ENCODE results near the gene FALEC. TPM values are rescaled to one million over a fixed set of nuclear protein-coding genes. Genes with fewer than 3 reads are reported as not detected.

FALEC gene
- total RNA-seq, 2 experiments from 2014 or later: not detected

DNA sequence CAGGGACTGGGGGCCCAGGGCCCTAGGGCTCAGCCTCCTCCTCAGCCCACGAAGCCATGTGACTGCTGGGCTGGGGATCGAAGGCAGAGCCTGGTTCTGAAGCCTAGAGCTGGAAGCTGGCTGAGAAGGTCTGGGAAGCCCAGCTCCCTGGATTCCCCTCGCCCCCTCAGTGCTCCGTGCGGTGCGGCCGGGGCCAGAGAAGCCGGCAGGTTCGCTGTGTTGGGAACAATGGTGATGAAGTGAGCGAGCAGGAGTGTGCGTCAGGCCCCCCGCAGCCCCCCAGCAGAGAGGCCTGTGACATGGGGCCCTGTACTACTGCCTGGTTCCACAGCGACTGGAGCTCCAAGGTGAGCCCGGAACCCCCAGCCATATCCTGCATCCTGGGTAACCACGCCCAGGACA, 42.8 kb downstream of the FALEC start:
- H3K27me3 Mint-ChIP-seq: no peaks in the 10 kb centered on the region
- no peaks in the 10 kb centered on the region for H3K9me3 Mint-ChIP-seq
- H3K36me3 Mint-ChIP-seq (ENCODE audit: low read depth): no peaks in the 10 kb centered on the region
- intact Hi-C loops (cut with micrococcal nuclease): no loop called here
- no peak for ATAC-seq
- peaks cover 20% of the 10 kb centered on the region for H3K4me1 Mint-ChIP-seq (ENCODE audit: low read depth)
- TF ChIP-seq, protein P1, sequence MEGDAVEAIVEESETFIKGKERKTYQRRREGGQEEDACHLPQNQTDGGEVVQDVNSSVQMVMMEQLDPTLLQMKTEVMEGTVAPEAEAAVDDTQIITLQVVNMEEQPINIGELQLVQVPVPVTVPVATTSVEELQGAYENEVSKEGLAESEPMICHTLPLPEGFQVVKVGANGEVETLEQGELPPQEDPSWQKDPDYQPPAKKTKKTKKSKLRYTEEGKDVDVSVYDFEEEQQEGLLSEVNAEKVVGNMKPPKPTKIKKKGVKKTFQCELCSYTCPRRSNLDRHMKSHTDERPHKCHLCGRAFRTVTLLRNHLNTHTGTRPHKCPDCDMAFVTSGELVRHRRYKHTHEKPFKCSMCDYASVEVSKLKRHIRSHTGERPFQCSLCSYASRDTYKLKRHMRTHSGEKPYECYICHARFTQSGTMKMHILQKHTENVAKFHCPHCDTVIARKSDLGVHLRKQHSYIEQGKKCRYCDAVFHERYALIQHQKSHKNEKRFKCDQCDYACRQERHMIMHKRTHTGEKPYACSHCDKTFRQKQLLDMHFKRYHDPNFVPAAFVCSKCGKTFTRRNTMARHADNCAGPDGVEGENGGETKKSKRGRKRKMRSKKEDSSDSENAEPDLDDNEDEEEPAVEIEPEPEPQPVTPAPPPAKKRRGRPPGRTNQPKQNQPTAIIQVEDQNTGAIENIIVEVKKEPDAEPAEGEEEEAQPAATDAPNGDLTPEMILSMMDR (IDR thresholded peaks at IDR 0.05): no peak
- no peak overlapping the region for H3K4me3 Mint-ChIP-seq
- ChIA-PET POLR2A (interaction anchor here (15.7 to 24.5 kb wide), 2 partner anchors 18 to 58 kb away, joined by 542 to 678 read pairs; partner anchors contain the start of genes ENSA and MCL1), CTCF (interaction anchor here (0.8 to 11.2 kb wide), 8 partner anchors 8 to 448 kb away, joined by 3 to 324 read pairs (median 10); partner anchors contain the start of genes ADAMTSL4, ENSA, MCL1 and MINDY1)
- no peak for DNase-seq
- no peak overlapping the region for H3K27ac Mint-ChIP-seq

DNA sequence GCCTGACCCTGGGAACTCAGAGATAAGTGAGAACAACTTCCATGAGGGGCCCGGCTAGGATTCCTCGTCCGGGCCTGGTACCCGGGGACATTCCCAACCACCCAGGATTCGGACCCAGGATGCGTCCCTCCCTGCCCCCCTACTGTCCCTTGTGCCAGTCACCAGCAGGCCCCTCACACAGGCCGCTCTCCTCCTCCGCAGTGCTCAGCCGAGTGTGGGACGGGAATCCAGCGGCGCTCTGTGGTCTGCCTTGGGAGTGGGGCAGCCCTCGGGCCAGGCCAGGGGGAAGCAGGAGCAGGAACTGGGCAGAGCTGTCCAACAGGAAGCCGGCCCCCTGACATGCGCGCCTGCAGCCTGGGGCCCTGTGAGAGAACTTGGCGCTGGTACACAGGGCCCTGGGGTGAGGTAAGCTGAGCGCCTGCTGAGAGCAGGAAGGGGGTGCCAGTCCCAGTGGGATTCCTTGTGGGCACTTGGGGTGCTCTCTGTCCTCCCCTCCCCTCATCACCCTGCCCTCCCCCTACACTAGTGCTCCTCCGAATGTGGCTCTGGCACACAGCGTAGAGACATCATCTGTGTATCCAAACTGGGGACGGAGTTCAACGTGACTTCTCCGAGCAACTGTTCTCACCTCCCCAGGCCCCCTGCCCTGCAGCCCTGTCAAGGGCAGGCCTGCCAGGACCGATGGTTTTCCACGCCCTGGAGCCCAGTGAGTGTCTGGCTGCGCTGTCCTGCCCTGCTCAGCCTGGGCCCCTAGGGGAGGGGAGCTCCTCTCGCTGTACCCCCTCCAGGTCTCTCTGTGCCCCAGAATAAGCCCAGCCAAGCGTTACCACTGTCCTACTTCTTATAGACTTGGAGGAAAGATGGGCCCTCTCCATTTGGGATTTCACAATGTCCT, 43.5 kb downstream of the FALEC start:
- ChIA-PET POLR2A (interaction anchor here (0.6 to 24.5 kb wide), 4 partner anchors 7 to 57 kb away, joined by 4 to 678 read pairs (median 274); partner anchors contain the start of genes ADAMTSL4, ENSA and MCL1), CTCF (interaction anchor here (0.6 to 11.2 kb wide), 19 partner anchors 9 to 447 kb away, joined by 3 to 324 read pairs (median 8); partner anchors contain the start of genes ADAMTSL4, CA14, ENSA and FALEC)
- no peak for DNase-seq
- Mint-ChIP-seq H3K36me3 (ENCODE audit: low read depth) (no peaks in the 10 kb centered on the region), H3K4me3 (no peak overlapping the region), H3K27ac (no peak overlapping the region), H3K4me1 (ENCODE audit: low read depth) (peaks cover 27% of the 10 kb centered on the region), H3K9me3 (no peaks in the 10 kb centered on the region), H3K27me3 (no peaks in the 10 kb centered on the region)
- no peak for ATAC-seq
- intact Hi-C loops (cut with micrococcal nuclease): no loop called here
- TF ChIP-seq, protein P1 (IDR thresholded peaks at IDR 0.05): no peak

DNA sequence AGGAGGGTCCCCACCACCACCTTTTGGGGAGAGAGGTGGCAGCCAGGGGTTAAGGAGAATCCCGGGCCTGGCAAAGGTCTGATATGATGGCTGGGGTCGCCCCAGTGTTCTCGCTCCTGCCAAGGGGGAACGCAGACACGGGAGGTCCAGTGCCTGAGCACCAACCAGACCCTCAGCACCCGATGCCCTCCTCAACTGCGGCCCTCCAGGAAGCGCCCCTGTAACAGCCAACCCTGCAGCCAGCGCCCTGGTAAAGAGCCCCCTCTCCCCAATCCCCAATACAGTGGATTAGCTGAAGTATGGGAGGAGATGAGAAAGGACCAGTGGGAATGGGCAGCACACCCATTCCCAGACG, 44.1 kb downstream of the FALEC start:
- POLR2A ChIA-PET: interaction anchor here (0.6 to 24.5 kb wide), 4 partner anchors 8 to 56 kb away, joined by 4 to 678 read pairs (median 274); partner anchors contain the start of genes ADAMTSL4, ENSA and MCL1
- CTCF ChIA-PET: interaction anchor here (0.6 to 11.2 kb wide), 20 partner anchors 9 to 447 kb away, joined by 3 to 324 read pairs (median 8); partner anchors contain the start of genes ADAMTSL4, CA14, ENSA and FALEC
- no peaks in the 10 kb centered on the region for H3K36me3 Mint-ChIP-seq (ENCODE audit: low read depth)
- TF ChIP-seq, protein P1 (IDR thresholded peaks at IDR 0.05): no peak
- H3K9me3 Mint-ChIP-seq: no peaks in the 10 kb centered on the region
- intact Hi-C loops (cut with micrococcal nuclease): loop anchor here (10.0 kb wide), 1 partner anchor 135 kb away; the partner anchor contains the start of gene GOLPH3L
- DNase-seq: no peak
- no peak overlapping the region for H3K4me3 Mint-ChIP-seq
- no peaks in the 10 kb centered on the region for H3K27me3 Mint-ChIP-seq
- peaks cover 32% of the 10 kb centered on the region for H3K4me1 Mint-ChIP-seq (ENCODE audit: low read depth)
- no peak for ATAC-seq
- H3K27ac Mint-ChIP-seq: no peak overlapping the region

DNA sequence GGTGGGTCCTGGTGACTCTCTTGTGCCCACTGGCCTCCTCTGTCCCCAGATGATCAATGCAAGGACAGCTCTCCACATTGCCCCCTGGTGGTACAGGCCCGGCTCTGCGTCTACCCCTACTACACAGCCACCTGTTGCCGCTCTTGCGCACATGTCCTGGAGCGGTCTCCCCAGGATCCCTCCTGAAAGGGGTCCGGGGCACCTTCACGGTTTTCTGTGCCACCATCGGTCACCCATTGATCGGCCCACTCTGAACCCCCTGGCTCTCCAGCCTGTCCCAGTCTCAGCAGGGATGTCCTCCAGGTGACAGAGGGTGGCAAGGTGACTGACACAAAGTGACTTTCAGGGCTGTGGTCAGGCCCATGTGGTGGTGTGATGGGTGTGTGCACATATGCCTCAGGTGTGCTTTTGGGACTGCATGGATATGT, 44.5 kb downstream of the FALEC start:
- peaks cover 2% of the 10 kb centered on the region for H3K36me3 Mint-ChIP-seq (ENCODE audit: low read depth)
- CTCF ChIA-PET: interaction anchor here (0.6 to 11.2 kb wide), 32 partner anchors 10 to 446 kb away, joined by 3 to 324 read pairs (median 4); partner anchors contain the start of genes ADAMTSL4, CA14, CTSS and ENSA
- H3K4me1 Mint-ChIP-seq (ENCODE audit: low read depth): peaks cover 36% of the 10 kb centered on the region
- intact Hi-C loops (cut with micrococcal nuclease): loop anchor here (10.0 kb wide), 1 partner anchor 135 kb away; the partner anchor contains the start of gene GOLPH3L
- H3K27ac Mint-ChIP-seq: peak overlapping the region; percentile 99
- ATAC-seq (peak; percentile 21), DNase-seq (peak; percentile 87)
- H3K9me3 Mint-ChIP-seq: no peaks in the 10 kb centered on the region
- POLR2A ChIA-PET: interaction anchor here (0.6 to 24.5 kb wide), 6 partner anchors 8 to 366 kb away, joined by 3 to 678 read pairs (median 5); partner anchors contain the start of genes ADAMTSL4, ENSA, MCL1 and SETDB1
- TF ChIP-seq, protein P1 (IDR thresholded peaks at IDR 0.05): peak; percentile 93
- H3K27me3 Mint-ChIP-seq: no peaks in the 10 kb centered on the region
- H3K4me3 Mint-ChIP-seq: peak overlapping the region; percentile 88

Measured in activated CD8-positive, alpha-beta T cell treated with anti-CD3 and anti-CD28 coated beads for 36 hours (primary cell).